GM12878 (cell line): ENCODE results near the gene FCGBP. TPM values are rescaled to one million over a fixed set of nuclear protein-coding genes. Genes with fewer than 3 reads are reported as not detected.
"Not testable (repeated sequence)": the region's sequence is repeated elsewhere in the genome, so short reads cannot be mapped to it uniquely, and the experiment has no call there.

ENCODE experiments used
- ATAC-seq: fragments of 200-7000 bp; cut with Tn5 transposase; 3 replicates; pipeline ENCODE4 v1.9.1; 2020; ENCODE audit warnings: mild to moderate bottlenecking, moderate library complexity
- BruUV-seq: library from RNA; stranded (reverse); fragments of 400-500 nt; replicated peaks from 2 replicates; lab custom pipeline; 2021; lab: Mats Ljungman, UMichigan
- CTCF ChIA-PET: fragments of 300-600 bp; sonication (Branson Sonifier 250); formaldehyde crosslinking; extraction: SDS; loops from one replicate; lab custom pipeline; 2021; ENCODE audit warnings: inconsistent platforms; lab: Yijun Ruan, JAX
- POLR2A ChIA-PET: fragments of 350-600 bp; formaldehyde crosslinking; extraction: SDS; loops from one replicate; lab custom pipeline; 2021; ENCODE audit warnings: inconsistent platforms; lab: Charles Lee
- RAD21 ChIA-PET: fragments of 300-600 bp; sonication (Branson Sonifier 250); formaldehyde crosslinking; loops from one replicate; lab custom pipeline; 2023; ENCODE audit warnings: antibody characterized with exemption; ENCODE audit not compliant: unreplicated experiment; lab: Charles Lee
- SMC1A ChIA-PET: fragments of 300-600 bp; sonication (Branson Sonifier 250); formaldehyde crosslinking; loops from one replicate; lab custom pipeline; 2023; ENCODE audit not compliant: unreplicated experiment, uncharacterized antibody; lab: Charles Lee
- DNase-seq: peaks from one replicate; pipeline ENCODE4 v3.0.0-alpha.2; 2011; ENCODE audit warnings: low read depth, low spot score
- FAIRE-seq: peaks from 3 replicates; lab custom pipeline; 2011; peaks lifted over from hg19 to GRCh38; lab: Jason Lieb, UNC
- H2AFZ ChIP-seq: 2 replicates; pipeline ENCODE4 v1.6.0; 2011; ENCODE audit warnings: low read depth, low read length, control low read depth; ENCODE audit not compliant: control insufficient read depth
- H3K27ac ChIP-seq: 2 replicates; pipeline ENCODE4 v1.5.1; 2011; ENCODE audit warnings: control low read depth; ENCODE audit not compliant: control insufficient read depth, insufficient read depth
- H3K27me3 ChIP-seq, 2 experiments: replicated peaks in 1 of 2; 2 replicates each; pipeline versions ENCODE4 v1.6.0 to v1.6.1; 2011; ENCODE audit warnings: low read length in 1 of 2; ENCODE audit not compliant: control insufficient read depth in 2 of 2, insufficient read depth in 2 of 2
- H3K36me3 ChIP-seq, 2 experiments: 2 replicates each; pipeline ENCODE4 v1.5.1; 2011; ENCODE audit warnings: low read length in 1 of 2; ENCODE audit not compliant: control insufficient read depth in 2 of 2, insufficient read depth in 2 of 2
- H3K4me1 ChIP-seq: 2 replicates; pipeline ENCODE4 v1.6.1; 2011; ENCODE audit warnings: mild to moderate bottlenecking, low read length, moderate library complexity, mixed read lengths; ENCODE audit not compliant: control insufficient read depth, insufficient read depth
- H3K4me2 ChIP-seq: 2 replicates; pipeline ENCODE4 v1.6.0; 2011; ENCODE audit warnings: control low read depth; ENCODE audit not compliant: control insufficient read depth, insufficient read depth
- H3K4me3 ChIP-seq: fragments of 200-600 bp; sonication (generic); 2 replicates; pipeline ENCODE4 v1.5.1; 2016
- H3K79me2 ChIP-seq: 2 replicates; pipeline ENCODE4 v1.6.0; 2011; ENCODE audit warnings: low read length; ENCODE audit not compliant: control insufficient read depth, insufficient read depth
- H3K9ac ChIP-seq: 2 replicates; pipeline ENCODE4 v1.8.0; 2011; ENCODE audit warnings: low read length, control low read depth, mixed read lengths; ENCODE audit not compliant: control insufficient read depth, insufficient read depth
- H3K9me3 ChIP-seq: replicated peaks from 3 replicates; pipeline ENCODE4 v1.5.1; 2011; ENCODE audit warnings: mild to moderate bottlenecking, low read length; ENCODE audit not compliant: control insufficient read depth, insufficient read depth
- H4K20me1 ChIP-seq: 2 replicates; pipeline ENCODE4 v1.6.0; 2011; ENCODE audit not compliant: control insufficient read depth, insufficient read depth
- WGBS: methylation state at CpG from one replicate; pipeline ENCODE4 v1.1.6; 2016; ENCODE audit warnings: low lambda C conversion rate; ENCODE audit not compliant: insufficient replicate concordance, insufficient coverage; ENCODE audit errors: missing lambda C conversion rate; 5-methylcytosine and 5-hydroxymethylcytosine counted together
- in situ Hi-C: fragments of 300-500 bp; cut with MboI; formaldehyde crosslinking; loops from 9 replicates; pipeline ENCODE4 v1.14.3; 2018; ENCODE audit warnings: mixed read lengths
- intact Hi-C: fragments of 100-400 bp; cut with micrococcal nuclease; formaldehyde crosslinking; loops from one replicate; pipeline ENCODE4 v1.14.2; 2022; ENCODE audit not compliant: unreplicated experiment
- polyA plus RNA-seq, 11 experiments: library from polyadenylated mRNA; depleted of rRNA in 4 of 11; unstranded in 6 of 11; stranded (reverse) in 5 of 11; fragments of >200 nt; fragmentation: Nextera tagmentation in 4 of 11; fragmentation: Illumina TruSeq in 1 of 11; extraction: Ambion mirVana in 4 of 11; extraction: Trizol in 1 of 11; gene quantifications; 1 replicate in 1 of 11; 2 replicates in 10 of 11; pipeline versions ENCODE4 v1.2.1 to v1.2.3, GENCODE V29; 2011 to 2016; ENCODE audit warnings: inconsistent platforms in 2 of 11, missing spikeins in 2 of 11, low read depth in 1 of 11
- total RNA-seq, 4 experiments: library from RNA; depleted of rRNA in 3 of 4; stranded (reverse); fragments of >200 nt in 3 of 4; fragmentation: Illumina TruSeq in 1 of 4; extraction: Trizol in 1 of 4; gene quantifications; 2 replicates each; pipeline versions ENCODE4 v1.2.1 to v1.2.3, GENCODE V29; 2013 to 2021

FCGBP gene
- total and polyA plus RNA-seq, 10 of the 15 experiments (the other 5 are each of a cell fraction or from before 2014, with no cell fraction given) = 0.02 to 3.2 (median 0.37) TPM; not detected in 2

DNA sequence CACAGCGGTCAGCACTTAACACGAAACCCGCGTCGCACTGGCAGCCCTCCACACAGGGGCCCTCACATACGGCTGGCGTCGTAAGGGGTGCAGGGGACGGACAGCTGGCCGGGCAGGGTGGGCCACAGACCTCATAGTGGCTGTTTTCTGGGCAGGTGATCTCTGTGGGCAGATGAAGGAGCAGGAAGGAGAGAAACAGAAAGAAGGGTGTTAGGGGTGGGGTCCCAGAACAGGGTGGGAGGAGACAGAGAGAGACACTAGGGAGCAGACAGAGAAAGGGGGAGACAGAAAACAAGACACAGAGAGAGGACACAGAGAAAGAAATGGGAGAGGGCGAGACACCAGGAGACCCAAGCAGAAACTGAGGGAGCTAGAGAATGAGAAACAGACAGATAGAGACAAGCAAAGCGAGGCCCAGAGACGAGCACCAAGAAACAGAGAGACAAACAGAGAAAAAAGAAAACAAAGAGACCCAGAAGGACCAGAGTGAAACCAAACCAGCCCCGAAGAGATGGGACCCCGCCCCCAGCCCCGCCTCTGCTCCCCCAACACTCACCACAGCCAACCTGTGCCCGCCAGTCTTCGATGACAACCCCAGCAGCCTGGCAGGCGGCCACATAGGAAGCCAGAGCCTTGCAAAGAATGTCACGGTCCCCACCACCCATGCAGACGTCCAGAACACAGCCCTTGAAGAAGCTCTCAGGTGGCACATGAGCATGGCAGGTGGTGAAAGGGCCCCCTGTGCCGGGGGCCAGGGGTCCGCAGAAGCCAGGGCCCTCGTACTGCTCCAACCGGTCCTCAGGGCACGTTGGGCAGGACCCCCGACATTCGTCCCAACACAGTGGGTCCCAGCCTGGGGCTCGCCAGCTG, 40.8 kb downstream of the FCGBP start:
- H3K27me3 ChIP-seq, H2AFZ ChIP-seq, in situ Hi-C loops, SMC1A ChIA-PET, H3K27ac ChIP-seq, H3K9me3 ChIP-seq, H3K4me3 ChIP-seq, BruUV-seq, H4K20me1 ChIP-seq, H3K4me1 ChIP-seq, FAIRE-seq, H3K36me3 ChIP-seq, ATAC-seq, DNase-seq, CTCF ChIA-PET, H3K4me2 ChIP-seq, H3K79me2 ChIP-seq, H3K9ac ChIP-seq: not testable (repeated sequence)
- RAD21 ChIA-PET = interaction anchor here (1.0 kb wide), 1 partner anchor 15 kb away, joined by 3 read pairs; no protein-coding TSS in a partner anchor
- 47% methylated on average over 28 of the region's 29 CpGs for WGBS
- intact Hi-C loops = loop anchor here (10.0 kb wide), 1 partner anchor 81 kb away; the partner anchor contains the start of gene PSMC4
- POLR2A ChIA-PET = interaction anchor here (0.6 kb wide), 1 partner anchor 1487 kb away, joined by 3 read pairs; no protein-coding TSS in a partner anchor

DNA sequence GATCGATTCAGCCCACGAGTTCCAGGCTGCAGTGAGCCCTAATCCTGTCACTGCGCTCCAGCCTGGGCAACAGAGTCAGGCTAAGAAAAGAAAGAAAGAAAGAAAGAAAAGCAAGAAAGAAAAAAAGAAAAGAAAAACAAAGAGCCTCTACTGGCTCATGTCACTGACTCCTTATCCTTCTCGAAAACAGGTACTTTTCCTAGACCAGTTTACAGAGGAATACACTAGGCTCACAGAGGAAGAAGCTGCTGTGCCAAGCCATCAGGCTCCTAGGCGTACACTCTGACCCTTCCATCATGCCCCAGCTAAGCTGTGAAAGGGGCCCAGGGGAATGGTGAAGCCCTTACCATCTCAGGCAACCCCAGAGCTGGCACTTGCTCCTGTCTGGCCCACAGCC, 41.9 kb downstream of the FCGBP start:
- DNase-seq, in situ Hi-C loops, H3K4me1 ChIP-seq, BruUV-seq, POLR2A ChIA-PET, H3K27me3 ChIP-seq, H3K79me2 ChIP-seq, CTCF ChIA-PET, H3K27ac ChIP-seq, H4K20me1 ChIP-seq, FAIRE-seq, H3K9me3 ChIP-seq, SMC1A ChIA-PET, ATAC-seq, H3K4me3 ChIP-seq, H3K4me2 ChIP-seq, H3K9ac ChIP-seq, H2AFZ ChIP-seq, H3K36me3 ChIP-seq: not testable (repeated sequence)
- RAD21 ChIA-PET = interaction anchor here (0.5 kb wide), 1 partner anchor 82 kb away, joined by 3 read pairs; no protein-coding TSS in a partner anchor
- 33% methylated on average over 5 of the region's 5 CpGs for WGBS
- intact Hi-C loops = loop anchor here (10.0 kb wide), 1 partner anchor 82 kb away; the partner anchor contains the start of gene PSMC4

DNA sequence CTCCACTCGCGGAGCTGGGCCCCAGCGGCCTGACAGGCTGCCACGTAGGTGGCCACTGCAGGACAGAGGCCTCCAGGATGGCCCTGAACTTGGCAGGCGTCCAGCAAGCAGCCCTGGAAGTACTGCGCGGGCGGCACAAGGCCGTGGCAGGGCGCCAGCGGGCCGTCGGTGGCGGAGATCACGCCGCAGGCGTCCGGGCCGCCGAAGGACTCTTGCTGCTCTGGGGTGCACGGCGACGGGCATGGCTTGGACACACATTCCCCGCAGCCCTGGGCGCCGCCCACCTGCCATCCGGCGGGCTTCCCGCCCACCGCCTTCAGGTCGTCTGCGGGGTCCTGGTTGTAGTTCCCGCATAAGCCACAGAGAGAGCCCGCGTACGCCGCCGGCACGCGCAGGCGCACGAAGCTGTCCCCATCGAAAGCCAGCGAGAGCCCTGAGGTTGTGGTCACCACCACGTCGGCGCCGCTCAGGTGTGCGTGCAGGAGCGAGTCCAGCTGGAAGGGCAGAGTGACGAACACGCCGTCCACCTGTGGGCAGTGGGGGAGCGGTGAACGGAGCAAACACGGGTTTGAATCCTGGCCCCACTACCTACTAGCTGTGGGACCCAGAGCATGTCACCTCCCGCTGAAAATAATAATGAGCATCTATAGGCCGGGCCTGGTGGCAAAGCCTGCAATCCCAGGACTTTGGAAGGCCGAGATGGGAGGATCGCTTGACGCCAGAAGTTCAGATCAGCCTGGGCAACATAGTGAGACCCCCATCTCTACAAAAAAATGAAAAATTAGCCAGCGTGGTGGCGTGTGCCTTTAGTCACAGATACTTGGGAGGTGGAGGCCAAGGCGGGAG, 42.6 kb downstream of the FCGBP start:
- in situ Hi-C loops, POLR2A ChIA-PET, H2AFZ ChIP-seq, BruUV-seq, H3K4me1 ChIP-seq, H4K20me1 ChIP-seq, H3K79me2 ChIP-seq, H3K9ac ChIP-seq, ATAC-seq, H3K36me3 ChIP-seq, H3K27ac ChIP-seq, H3K27me3 ChIP-seq, FAIRE-seq, H3K9me3 ChIP-seq, H3K4me3 ChIP-seq, H3K4me2 ChIP-seq, SMC1A ChIA-PET, DNase-seq, CTCF ChIA-PET: not testable (repeated sequence)
- 64% methylated on average over 62 of the region's 64 CpGs for WGBS
- intact Hi-C loops = loop anchor here (10.0 kb wide), 1 partner anchor 83 kb away; the partner anchor contains the start of gene PSMC4
- RAD21 ChIA-PET = interaction anchor here (0.5 kb wide), 1 partner anchor 81 kb away, joined by 3 read pairs; no protein-coding TSS in a partner anchor
